HepG2 (cell line): Measurements from ENCODE around the gene TOB2. TPM values are rescaled to one million over a fixed set of nuclear protein-coding genes. Genes with fewer than 3 reads are reported as not detected.

Source experiments
- BRF2 ChIP-seq: sonication (generic); formaldehyde crosslinking; IDR thresholded peaks from 2 replicates; pipeline ENCODE4 v1.8.1; 2022; ENCODE audit warnings: mild to moderate bottlenecking, missing genetic modification reagents
- GMEB2 ChIP-seq: IDR thresholded peaks from 2 replicates; pipeline ENCODE4 v1.6.1; 2016; ENCODE audit warnings: missing biosample characterization, missing genetic modification reagents, low read depth
- KDM5B ChIP-seq: sonication (generic); formaldehyde crosslinking; IDR thresholded peaks from 2 replicates; pipeline ENCODE4 v1.4.0; 2020; ENCODE audit warnings: missing genetic modification reagents, mild to moderate bottlenecking, borderline replicate concordance
- KIAA2018 ChIP-seq: sonication (generic); formaldehyde crosslinking; IDR thresholded peaks from 2 replicates; pipeline ENCODE4 v1.5.0; 2020; ENCODE audit warnings: mild to moderate bottlenecking, missing genetic modification reagents, borderline replicate concordance
- NR1H2 ChIP-seq: sonication (generic); formaldehyde crosslinking; IDR thresholded peaks from 2 replicates; pipeline ENCODE4 v1.8.1; 2022; ENCODE audit warnings: low read depth, missing genetic modification reagents, borderline replicate concordance
- PHF8 ChIP-seq: sonication (generic); formaldehyde crosslinking; IDR thresholded peaks from 2 replicates; pipeline ENCODE4 v1.5.0; 2020; ENCODE audit warnings: missing genetic modification reagents
- REXO4 ChIP-seq: sonication (generic); formaldehyde crosslinking; IDR thresholded peaks from 2 replicates; pipeline ENCODE4 v1.8.0; 2022; ENCODE audit warnings: missing genetic modification reagents, mild to moderate bottlenecking, borderline replicate concordance
- SIX4 ChIP-seq: sonication (generic); formaldehyde crosslinking; IDR thresholded peaks from 2 replicates; pipeline ENCODE4 v1.4.0; 2020; ENCODE audit warnings: missing genetic modification reagents
- XRCC5 ChIP-seq: fragments of 200-400 bp; formaldehyde crosslinking; optimal IDR thresholded peaks from 2 replicates; pipeline ENCODE3; 2017; ENCODE audit warnings: mild to moderate bottlenecking, low read length
- ZBTB14 ChIP-seq: sonication (generic); formaldehyde crosslinking; IDR thresholded peaks from 2 replicates; pipeline ENCODE4 v1.4.0; 2020; ENCODE audit warnings: missing genetic modification reagents
- ZNF3 ChIP-seq: IDR thresholded peaks from 2 replicates; pipeline ENCODE4 v1.7.0; 2017; ENCODE audit warnings: inconsistent platforms
- ZNF451 ChIP-seq: sonication (generic); formaldehyde crosslinking; IDR thresholded peaks from 2 replicates; pipeline ENCODE4 v1.5.0; 2020; ENCODE audit warnings: mild to moderate bottlenecking, missing genetic modification reagents
- ZNF550 ChIP-seq: sonication (generic); formaldehyde crosslinking; IDR thresholded peaks from 2 replicates; pipeline ENCODE4 v1.4.0; 2020; ENCODE audit warnings: mild to moderate bottlenecking, missing genetic modification reagents, borderline replicate concordance
- polyA plus RNA-seq, 8 experiments: library from polyadenylated mRNA; depleted of rRNA in 3 of 8; stranded (reverse) in 7 of 8; unstranded in 1 of 8; fragments of >200 nt; fragmentation: Illumina TruSeq in 4 of 8; extraction: Trizol in 4 of 8; gene quantifications; 2 replicates each; pipeline versions ENCODE4 v1.2.1 to v1.2.3, GENCODE V29; 2011 to 2016; ENCODE audit warnings: low read depth in 4 of 8, missing spikeins in 1 of 8, mixed read lengths in 1 of 8; ENCODE audit not compliant: insufficient read depth in 1 of 8
- total RNA-seq, 5 experiments: library from RNA; depleted of rRNA; stranded (reverse); fragments of >200 nt; fragmentation: Illumina TruSeq; extraction: Trizol; gene quantifications; 2 replicates each; pipeline ENCODE4 v1.2.3, GENCODE V29; 2016; ENCODE audit warnings: low read depth in 1 of 5

The TOB2 gene
- total and polyA plus RNA-seq, 2 of the 13 experiments (the other 11 are each of a cell fraction or from before 2014, with no cell fraction given), result 12.2 to 13.7 TPM

- TF ChIP-seq ZBTB14 (CRISPR knock-in tag) (no peak), SIX4 (CRISPR knock-in tag) (no peak), KIAA2018 (CRISPR knock-in tag) (no peak), GMEB2 (CRISPR knock-in tag) (no peak), ZNF550 (no peak), ZNF451 (CRISPR knock-in tag) (no peak), XRCC5 (no peak), REXO4 (CRISPR knock-in tag) (no peak), NR1H2 (CRISPR knock-in tag) (no peak), PHF8 (CRISPR knock-in tag) (no peak), ZNF3 (no peak), BRF2 (no peak), KDM5B (CRISPR knock-in tag) (0 out of 2 replicates have a peak, but pooled peaks have one; percentile 26)
Measured at GRCh38 chr22:41397143-41397811, 49.3 kb downstream of the TOB2 start (continued).
